Raji (cell line): Measurements from ENCODE around the gene NAALAD2.
A peak's percentile ranks its signal among the peaks of the same experiment; 100 is the strongest.

Experiments
- POLR2A ChIP-seq: IDR thresholded peaks from 2 replicates; pipeline ENCODE4 v1.6.1; 2011; ENCODE audit warnings: low read depth, low read length, control low read depth; ENCODE audit not compliant: insufficient read depth

The NAALAD2 gene

GRCh38 chr11:90189011-90189410, 54.5 kb downstream of the NAALAD2 start:
- TF ChIP-seq POLR2A = no peak

GRCh38 chr11:90192869-90193582, 58.6 kb downstream of the NAALAD2 start:
- TF ChIP-seq POLR2A = no peak

GRCh38 chr11:90197377-90197776, 62.9 kb downstream of the NAALAD2 start:
- no peak for TF ChIP-seq POLR2A

GRCh38 chr11:90202342-90202741, 67.9 kb downstream of the NAALAD2 start:
- no peak for TF ChIP-seq POLR2A

- no peak for TF ChIP-seq POLR2A
Measured at GRCh38 chr11:90204407-90204806, 69.9 kb downstream of the NAALAD2 start.

GRCh38 chr11:90204832-90205646, 70.6 kb downstream of the NAALAD2 start:
- no peak for TF ChIP-seq POLR2A

GRCh38 chr11:90208857-90209256, 74.4 kb downstream of the NAALAD2 start:
- no peak for TF ChIP-seq POLR2A

- no peak for TF ChIP-seq POLR2A
Measured at GRCh38 chr11:90213322-90213721, 78.9 kb downstream of the NAALAD2 start.

- no peak for TF ChIP-seq POLR2A
Measured at GRCh38 chr11:90216611-90217010, 82.1 kb downstream of the NAALAD2 start.

GRCh38 chr11:90218606-90219005, 84.1 kb downstream of the NAALAD2 start:
- TF ChIP-seq POLR2A = no peak

GRCh38 chr11:90219438-90219837, 85.0 kb downstream of the NAALAD2 start:
- no peak for TF ChIP-seq POLR2A

GRCh38 chr11:90220391-90220790, 85.9 kb downstream of the NAALAD2 start:
- no peak for TF ChIP-seq POLR2A

GRCh38 chr11:90221803-90222458, 87.5 kb downstream of the NAALAD2 start:
- TF ChIP-seq POLR2A = no peak

- TF ChIP-seq POLR2A = peak; percentile 95
Measured at GRCh38 chr11:90222459-90223247, 88.2 kb downstream of the NAALAD2 start, which contains the start of gene CHORDC1. CHORDC1 (minus strand) TSS chr11:90223049; CDS start chr11:90222954, 95 bp downstream.

GRCh38 chr11:90223248-90223585, 88.8 kb downstream of the NAALAD2 start:
- TF ChIP-seq POLR2A = no peak
